ENCODE data around the gene DDR1. TPM values are rescaled to one million over a fixed set of nuclear protein-coding genes. Genes with fewer than 3 reads are reported as not detected.
"Not testable (repeated sequence)": the region's sequence is repeated elsewhere in the genome, so short reads cannot be mapped to it uniquely, and the experiment has no call there.

The DDR1 gene
- total RNA-seq, 1 experiment from 2014 or later, result 258 TPM

GRCh38 chr6:30864325-30864724 is 20.0 kb upstream of the DDR1 start:
- H2BK20ac ChIP-seq (ENCODE audit: low read depth, low read length, poor library complexity, severe bottlenecking), result no peak overlapping the region
- H3K4ac ChIP-seq (ENCODE audit: low read depth, low read length), result no peak overlapping the region
- no peak overlapping the region for H2BK120ac ChIP-seq (ENCODE audit: low read depth, low read length, poor library complexity, severe bottlenecking)
- peaks cover 37 to 41% of the 10 kb centered on the region in 2 experiments for H3K9me3 Mint-ChIP-seq
- H3K56ac ChIP-seq (ENCODE audit: insufficient read length, low read depth, low read length), result no peak overlapping the region
- H3K27ac Mint-ChIP-seq, result no peak overlapping the region
- no peaks in the 10 kb centered on the region for H3K23me2 ChIP-seq (ENCODE audit: insufficient read length, low read depth, low read length, poor library complexity, severe bottlenecking)
- no peak overlapping the region for H4K8ac ChIP-seq (replicated peaks; ENCODE audit: insufficient read length, low read depth, low read length)
- H3T11ph ChIP-seq (ENCODE audit: low read length), result no peak overlapping the region
- H2BK15ac ChIP-seq (ENCODE audit: low read depth, low read length), result no peak overlapping the region
- H3K23ac ChIP-seq (ENCODE audit: insufficient read length, low read depth, low read length), result no peak overlapping the region
- H2AK5ac ChIP-seq (ENCODE audit: insufficient read length, low read length), result no peak overlapping the region
- peaks cover 6% of the 10 kb centered on the region for H3K9me3 ChIP-seq (ENCODE audit: control insufficient read depth, low read depth, low read length)
- no peak overlapping the region for H3K27ac ChIP-seq (ENCODE audit: insufficient read length, low read depth, low read length)
- H3K4me1 Mint-ChIP-seq, result peaks cover 0 to 3% of the 10 kb centered on the region in 2 experiments; a peak in 1 of 4 replicates
- H3K79me2 ChIP-seq (ENCODE audit: insufficient read depth, low read length), result no peaks in the 10 kb centered on the region
- H3K27me3 Mint-ChIP-seq (ENCODE audit: low read depth), result peaks cover 9% of the 10 kb centered on the region
- H2AFZ ChIP-seq (ENCODE audit: low read length), result no peak overlapping the region
- WGBS (ENCODE audit: extremely low coverage, insufficient read length, low lambda C conversion rate), result no CpG with 5 or more reads among the region's 4 CpGs
- no peaks in the 10 kb centered on the region for H4K20me1 ChIP-seq (ENCODE audit: control insufficient read depth, insufficient read depth, insufficient read length)
- no peak overlapping the region for H3K18ac ChIP-seq (ENCODE audit: insufficient read length, low read depth, low read length)
- DNase-seq, result no peak
- no peak overlapping the region for H3K9ac ChIP-seq (ENCODE audit: extremely low read depth, insufficient read length, low read length)
- no peaks in the 10 kb centered on the region for H3K79me1 ChIP-seq (ENCODE audit: insufficient read depth, low read depth, low read length, poor library complexity, severe bottlenecking)
- H3K4me3 Mint-ChIP-seq, result no peak overlapping the region
- no peak overlapping the region for H4K5ac ChIP-seq (ENCODE audit: insufficient read length, low read depth, low read length)
- H3K14ac ChIP-seq (ENCODE audit: insufficient read depth, low read length), result no peak overlapping the region
- no peaks in the 10 kb centered on the region for H3K4me1 ChIP-seq (ENCODE audit: insufficient read depth, low read length)
- H2BK5ac ChIP-seq (ENCODE audit: insufficient read length, low read length), result no peak overlapping the region
- peaks cover 16 to 38% (median 31%) of the 10 kb centered on the region in 3 experiments for H3K36me3 Mint-ChIP-seq (ENCODE audit: insufficient read depth in 1 of 3, low read depth in 3 of 3)
- no peak overlapping the region for H3K4me2 ChIP-seq (ENCODE audit: insufficient read depth, insufficient read length, low read length)
- no peaks in the 10 kb centered on the region for H3K27me3 ChIP-seq (ENCODE audit: insufficient read depth, low read length)
- no peak overlapping the region for H2BK12ac ChIP-seq (ENCODE audit: insufficient read length, low read depth, low read length)
- TF ChIP-seq, protein P1, sequence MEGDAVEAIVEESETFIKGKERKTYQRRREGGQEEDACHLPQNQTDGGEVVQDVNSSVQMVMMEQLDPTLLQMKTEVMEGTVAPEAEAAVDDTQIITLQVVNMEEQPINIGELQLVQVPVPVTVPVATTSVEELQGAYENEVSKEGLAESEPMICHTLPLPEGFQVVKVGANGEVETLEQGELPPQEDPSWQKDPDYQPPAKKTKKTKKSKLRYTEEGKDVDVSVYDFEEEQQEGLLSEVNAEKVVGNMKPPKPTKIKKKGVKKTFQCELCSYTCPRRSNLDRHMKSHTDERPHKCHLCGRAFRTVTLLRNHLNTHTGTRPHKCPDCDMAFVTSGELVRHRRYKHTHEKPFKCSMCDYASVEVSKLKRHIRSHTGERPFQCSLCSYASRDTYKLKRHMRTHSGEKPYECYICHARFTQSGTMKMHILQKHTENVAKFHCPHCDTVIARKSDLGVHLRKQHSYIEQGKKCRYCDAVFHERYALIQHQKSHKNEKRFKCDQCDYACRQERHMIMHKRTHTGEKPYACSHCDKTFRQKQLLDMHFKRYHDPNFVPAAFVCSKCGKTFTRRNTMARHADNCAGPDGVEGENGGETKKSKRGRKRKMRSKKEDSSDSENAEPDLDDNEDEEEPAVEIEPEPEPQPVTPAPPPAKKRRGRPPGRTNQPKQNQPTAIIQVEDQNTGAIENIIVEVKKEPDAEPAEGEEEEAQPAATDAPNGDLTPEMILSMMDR (conservative IDR thresholded peaks at IDR 0.05), result no peak
- no peak overlapping the region for H4K91ac ChIP-seq (ENCODE audit: insufficient read length, low read depth, low read length)

DNA sequence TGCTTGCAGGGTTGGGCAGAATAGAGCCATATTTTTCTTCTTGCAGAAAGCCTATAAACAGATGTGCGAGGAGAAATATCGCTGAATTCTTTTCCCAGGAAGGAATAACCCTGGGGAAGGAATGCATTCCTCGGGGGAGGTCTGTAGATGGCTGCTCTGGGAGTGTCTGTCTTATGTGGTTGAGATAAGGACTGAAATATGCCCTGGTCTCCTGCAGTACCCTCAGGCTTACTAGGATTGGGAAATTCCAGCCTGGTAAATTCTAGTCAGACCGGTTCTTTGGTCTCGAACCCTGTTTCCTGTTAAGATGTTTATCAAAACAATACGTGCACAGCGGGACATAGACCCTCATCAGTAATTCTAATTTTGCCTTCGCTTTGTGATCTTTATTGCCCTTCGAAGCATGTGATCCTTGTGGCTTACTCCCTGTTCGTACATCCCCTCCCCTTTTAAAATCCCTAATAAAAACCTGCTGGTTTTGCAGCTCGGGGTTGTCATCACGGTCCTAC is 15.0 kb upstream of the DDR1 start:
- H3K4me1 ChIP-seq (ENCODE audit: insufficient read depth, low read length); H3K27ac ChIP-seq (ENCODE audit: insufficient read length, low read depth, low read length); H2BK5ac ChIP-seq (ENCODE audit: insufficient read length, low read length); H4K20me1 ChIP-seq (ENCODE audit: control insufficient read depth, insufficient read depth, insufficient read length); H3K9ac ChIP-seq (ENCODE audit: extremely low read depth, insufficient read length, low read length); H2AFZ ChIP-seq (ENCODE audit: low read length); H2BK15ac ChIP-seq (ENCODE audit: low read depth, low read length); H3K4me3 Mint-ChIP-seq; DNase-seq; H3K4me2 ChIP-seq (ENCODE audit: insufficient read depth, insufficient read length, low read length); H3K14ac ChIP-seq (ENCODE audit: insufficient read depth, low read length); H2BK20ac ChIP-seq (ENCODE audit: low read depth, low read length, poor library complexity, severe bottlenecking); H3K79me1 ChIP-seq (ENCODE audit: insufficient read depth, low read depth, low read length, poor library complexity, severe bottlenecking); H3K27me3 ChIP-seq (ENCODE audit: insufficient read depth, low read length); H3T11ph ChIP-seq (ENCODE audit: low read length); H3K23me2 ChIP-seq (ENCODE audit: insufficient read length, low read depth, low read length, poor library complexity, severe bottlenecking); H4K91ac ChIP-seq (ENCODE audit: insufficient read length, low read depth, low read length); H2AK5ac ChIP-seq (ENCODE audit: insufficient read length, low read length); H3K18ac ChIP-seq (ENCODE audit: insufficient read length, low read depth, low read length); H4K8ac ChIP-seq (replicated peaks; ENCODE audit: insufficient read length, low read depth, low read length); H3K27me3 Mint-ChIP-seq (ENCODE audit: low read depth); H3K23ac ChIP-seq (ENCODE audit: insufficient read length, low read depth, low read length); H2BK120ac ChIP-seq (ENCODE audit: low read depth, low read length, poor library complexity, severe bottlenecking); H4K5ac ChIP-seq (ENCODE audit: insufficient read length, low read depth, low read length); H3K56ac ChIP-seq (ENCODE audit: insufficient read length, low read depth, low read length); H3K4ac ChIP-seq (ENCODE audit: low read depth, low read length); H3K79me2 ChIP-seq (ENCODE audit: insufficient read depth, low read length); H3K4me1 Mint-ChIP-seq; H2BK12ac ChIP-seq (ENCODE audit: insufficient read length, low read depth, low read length); H3K27ac Mint-ChIP-seq: not testable (repeated sequence)
- no CpG with 5 or more reads among the region's 12 CpGs for WGBS (ENCODE audit: extremely low coverage, insufficient read length, low lambda C conversion rate)
- peaks cover 14% of the 10 kb centered on the region for H3K9me3 ChIP-seq (ENCODE audit: control insufficient read depth, low read depth, low read length)
- H3K36me3 Mint-ChIP-seq (ENCODE audit: insufficient read depth in 1 of 3, low read depth in 3 of 3), result peaks cover 34 to 62% (median 34%) of the 10 kb centered on the region in 3 experiments
- H3K9me3 Mint-ChIP-seq, result peaks cover 58 to 59% of the 10 kb centered on the region in 2 experiments

Data from H9 (cell line).